ENCODE results near the gene SPTLC2. TPM values are rescaled to one million over a fixed set of nuclear protein-coding genes. Genes with fewer than 3 reads are reported as not detected.

SPTLC2 gene
- total and polyA plus RNA-seq, 2 of the 13 experiments (the other 11 are each of a cell fraction or from before 2014, with no cell fraction given), result 17.4 to 17.5 TPM

- TF ChIP-seq RARG (CRISPR knock-in tag; IDR thresholded peaks at IDR 0.05; ENCODE audit: low read depth) (0 out of 2 replicates have a peak, but pooled peaks have one; percentile 62), MYPOP (CRISPR knock-in tag; IDR thresholded peaks at IDR 0.05) (no peak), E2F5 (CRISPR knock-in tag; conservative IDR thresholded peaks at IDR 0.05) (0 out of 2 replicates have a peak, but pooled peaks have one; percentile 28), ZNF704 (CRISPR knock-in tag; IDR thresholded peaks at IDR 0.05; ENCODE audit: borderline replicate concordance) (no peak; the same call in 1 of the 2 replicates), ZBTB42 (CRISPR knock-in tag; IDR thresholded peaks at IDR 0.05) (0 out of 2 replicates have a peak, but pooled peaks have one; percentile 21), TMF1 (CRISPR knock-in tag; IDR thresholded peaks at IDR 0.05; ENCODE audit: low read depth) (0 out of 2 replicates have a peak, but pooled peaks have one; percentile 10), GATAD2A (CRISPR knock-in tag; IDR thresholded peaks at IDR 0.05) (no peak), ZSCAN9 (CRISPR knock-in tag; IDR thresholded peaks at IDR 0.05; ENCODE audit: borderline replicate concordance) (no peak), DR1 (CRISPR knock-in tag; IDR thresholded peaks at IDR 0.05) (no peak), GMEB1 (CRISPR knock-in tag; IDR thresholded peaks at IDR 0.05; ENCODE audit: borderline replicate concordance) (peak; percentile 23; the same call in 1 of the 2 replicates), RXRB (CRISPR knock-in tag; IDR thresholded peaks at IDR 0.05; ENCODE audit: borderline replicate concordance) (0 out of 2 replicates have a peak, but pooled peaks have one; percentile 26), ZNF430 (CRISPR knock-in tag; IDR thresholded peaks at IDR 0.05) (0 out of 2 replicates have a peak, but pooled peaks have one; percentile 19), RBFOX2 (IDR thresholded peaks at IDR 0.05; ENCODE audit: low read depth, low read length) (peak; percentile 57), TP53 (CRISPR knock-in tag; conservative IDR thresholded peaks at IDR 0.05) (no peak), ZNF709 (CRISPR knock-in tag; IDR thresholded peaks at IDR 0.05) (no peak; the same call in 1 of the 2 replicates), BCL3 (CRISPR knock-in tag; IDR thresholded peaks at IDR 0.05) (no peak; the same call in 1 of the 2 replicates), ELF3 (CRISPR knock-in tag; IDR thresholded peaks at IDR 0.05) (0 out of 2 replicates have a peak, but pooled peaks have one; percentile 12), TEAD3 (CRISPR knock-in tag; optimal IDR thresholded peaks at IDR 0.05; ENCODE audit: borderline replicate concordance) (peak; percentile 2), ZC3H4 (CRISPR knock-in tag; IDR thresholded peaks at IDR 0.05; ENCODE audit: borderline replicate concordance) (no peak), TAF15 (IDR thresholded peaks at IDR 0.05; ENCODE audit: low read depth, low read length, poor library complexity, severe bottlenecking) (no peak), NFKBIZ (CRISPR knock-in tag; IDR thresholded peaks at IDR 0.05) (no peak), MXD1 (CRISPR knock-in tag; IDR thresholded peaks at IDR 0.05) (no peak), LBX2 (CRISPR knock-in tag; IDR thresholded peaks at IDR 0.05; ENCODE audit: borderline replicate concordance) (0 out of 2 replicates have a peak, but pooled peaks have one; percentile 10)
These were observed 117.4 kb downstream of the SPTLC2 start (continued) for GRCh38 chr14:77498984-77499527.
